ENCODE data around the gene TMTC1. TPM values are rescaled to one million over a fixed set of nuclear protein-coding genes. Genes with fewer than 3 reads are reported as not detected.

The TMTC1 gene
- total RNA-seq, 2 experiments from 2014 or later = not detected

DNA sequence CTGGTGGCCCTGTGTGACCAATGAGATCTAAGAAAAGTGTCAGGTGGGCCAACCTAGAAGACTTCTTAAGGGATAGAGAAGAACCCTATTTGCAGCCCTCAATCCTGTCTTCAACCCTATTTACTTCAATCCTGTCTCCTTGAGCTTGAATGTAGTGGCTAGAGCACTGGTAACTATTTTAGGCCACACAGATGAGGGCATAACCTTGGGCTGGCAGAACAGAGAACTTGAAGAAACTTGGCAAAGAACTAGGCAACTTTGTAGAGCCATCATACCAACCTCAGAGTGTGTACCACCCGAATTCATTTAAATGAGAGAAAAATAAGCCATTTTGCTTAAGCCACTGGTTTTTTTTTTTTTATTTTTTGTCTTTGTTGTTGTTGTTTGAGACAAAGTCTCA lies 94.8 kb downstream of the TMTC1 start:
- Histone ChIP-seq H3K36me3 (ENCODE audit: insufficient read depth, low read length) (no peaks in the 10 kb centered on the region), H3K27ac (ENCODE audit: low read depth in 1 of 2, low read length in 2 of 2) (no peak overlapping the region), H3K4me1 (ENCODE audit: insufficient read depth, low read length) (no peaks in the 10 kb centered on the region), H3K4me3 (ENCODE audit: low read length) (no peak overlapping the region), H3K9me3 (ENCODE audit: control insufficient read depth in 1 of 2, insufficient read depth in 1 of 2, low read length in 2 of 2) (no peaks in the 10 kb centered on the region), H3K27me3 (ENCODE audit: control insufficient read depth in 1 of 2, insufficient read depth in 2 of 2, low read length in 2 of 2) (no peaks in the 10 kb centered on the region)
- H3K36me3 Mint-ChIP-seq (ENCODE audit: low read depth) = no peaks in the 10 kb centered on the region
- intact Hi-C loops (cut with DNase I, micrococcal nuclease) = no loop called here
- DNase-seq = no peak
- peaks cover 10% of the 10 kb centered on the region for H3K27me3 Mint-ChIP-seq
- ATAC-seq (ENCODE audit: poor library complexity) = no peak
- ChIA-PET POLR2A (no interaction called here), CTCF (no interaction called here)
- TF ChIP-seq, protein P1, sequence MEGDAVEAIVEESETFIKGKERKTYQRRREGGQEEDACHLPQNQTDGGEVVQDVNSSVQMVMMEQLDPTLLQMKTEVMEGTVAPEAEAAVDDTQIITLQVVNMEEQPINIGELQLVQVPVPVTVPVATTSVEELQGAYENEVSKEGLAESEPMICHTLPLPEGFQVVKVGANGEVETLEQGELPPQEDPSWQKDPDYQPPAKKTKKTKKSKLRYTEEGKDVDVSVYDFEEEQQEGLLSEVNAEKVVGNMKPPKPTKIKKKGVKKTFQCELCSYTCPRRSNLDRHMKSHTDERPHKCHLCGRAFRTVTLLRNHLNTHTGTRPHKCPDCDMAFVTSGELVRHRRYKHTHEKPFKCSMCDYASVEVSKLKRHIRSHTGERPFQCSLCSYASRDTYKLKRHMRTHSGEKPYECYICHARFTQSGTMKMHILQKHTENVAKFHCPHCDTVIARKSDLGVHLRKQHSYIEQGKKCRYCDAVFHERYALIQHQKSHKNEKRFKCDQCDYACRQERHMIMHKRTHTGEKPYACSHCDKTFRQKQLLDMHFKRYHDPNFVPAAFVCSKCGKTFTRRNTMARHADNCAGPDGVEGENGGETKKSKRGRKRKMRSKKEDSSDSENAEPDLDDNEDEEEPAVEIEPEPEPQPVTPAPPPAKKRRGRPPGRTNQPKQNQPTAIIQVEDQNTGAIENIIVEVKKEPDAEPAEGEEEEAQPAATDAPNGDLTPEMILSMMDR (IDR thresholded peaks at IDR 0.05) = no peak
- H3K27ac Mint-ChIP-seq = no peak overlapping the region
- H3K4me3 Mint-ChIP-seq = no peak overlapping the region
- peaks cover 4% of the 10 kb centered on the region for H3K9me3 Mint-ChIP-seq
- H3K4me1 Mint-ChIP-seq (ENCODE audit: low read depth) = no peaks in the 10 kb centered on the region

DNA sequence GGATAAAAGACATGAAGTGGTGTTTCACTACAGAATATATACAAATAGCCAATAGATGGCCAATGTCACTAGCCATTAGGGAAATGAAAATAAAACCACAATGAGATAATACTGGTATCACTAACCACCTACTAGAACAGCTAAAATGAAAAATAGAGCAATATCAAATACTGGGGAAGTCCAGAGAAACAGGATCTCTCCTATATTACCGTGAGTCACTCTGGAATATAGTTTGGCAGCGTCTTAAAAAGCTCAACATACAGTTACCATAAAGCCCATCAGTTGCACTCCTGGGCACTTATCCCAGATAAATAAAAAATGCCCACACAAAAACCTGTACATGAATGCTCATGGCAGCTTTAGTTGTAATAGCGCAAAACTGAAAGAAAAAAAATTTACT lies 101.7 kb downstream of the TMTC1 start:
- no peaks in the 10 kb centered on the region for H3K9me3 ChIP-seq (ENCODE audit: control insufficient read depth in 1 of 2, insufficient read depth in 1 of 2, low read length in 2 of 2)
- TF ChIP-seq, protein P1 (IDR thresholded peaks at IDR 0.05) = no peak
- no peaks in the 10 kb centered on the region for H3K36me3 ChIP-seq (ENCODE audit: insufficient read depth, low read length)
- H3K27ac ChIP-seq (ENCODE audit: low read depth in 1 of 2, low read length in 2 of 2) = no peak overlapping the region
- ATAC-seq (ENCODE audit: poor library complexity) = no peak
- H3K27me3 Mint-ChIP-seq = peaks cover 9% of the 10 kb centered on the region
- ChIA-PET POLR2A (no interaction called here), CTCF (no interaction called here)
- no peak overlapping the region for H3K27ac Mint-ChIP-seq
- no peak for DNase-seq
- H3K4me3 ChIP-seq (ENCODE audit: low read length) = no peak overlapping the region
- H3K27me3 ChIP-seq (ENCODE audit: control insufficient read depth in 1 of 2, insufficient read depth in 2 of 2, low read length in 2 of 2) = no peaks in the 10 kb centered on the region
- intact Hi-C loops (cut with DNase I, micrococcal nuclease) = no loop called here
- H3K9me3 Mint-ChIP-seq = no peaks in the 10 kb centered on the region
- H3K4me1 Mint-ChIP-seq (ENCODE audit: low read depth) = no peaks in the 10 kb centered on the region
- H3K4me3 Mint-ChIP-seq = no peak overlapping the region
- H3K36me3 Mint-ChIP-seq (ENCODE audit: low read depth) = no peaks in the 10 kb centered on the region
- H3K4me1 ChIP-seq (ENCODE audit: insufficient read depth, low read length) = no peaks in the 10 kb centered on the region

DNA sequence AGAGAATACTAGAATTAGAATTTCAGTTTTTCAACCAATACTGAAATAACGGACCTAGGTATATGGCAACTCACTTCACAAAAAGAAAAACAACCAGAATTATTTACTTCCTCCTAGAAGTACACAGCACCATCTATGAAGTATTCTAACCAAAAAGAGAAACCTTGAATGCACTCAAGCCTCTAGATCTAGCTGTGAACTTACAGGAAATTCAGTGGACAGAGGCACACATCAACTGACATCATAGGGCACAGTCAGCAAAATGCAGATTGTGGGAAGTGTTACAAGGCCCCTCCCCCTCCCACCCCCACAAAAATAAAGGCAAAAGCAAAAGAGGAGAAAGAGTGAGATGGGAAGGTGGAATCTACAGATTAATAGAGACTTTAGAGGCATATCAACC lies 102.4 kb downstream of the TMTC1 start:
- Histone ChIP-seq H3K36me3 (ENCODE audit: insufficient read depth, low read length) (no peaks in the 10 kb centered on the region), H3K9me3 (ENCODE audit: control insufficient read depth in 1 of 2, insufficient read depth in 1 of 2, low read length in 2 of 2) (no peaks in the 10 kb centered on the region), H3K27me3 (ENCODE audit: control insufficient read depth in 1 of 2, insufficient read depth in 2 of 2, low read length in 2 of 2) (no peaks in the 10 kb centered on the region), H3K4me1 (ENCODE audit: insufficient read depth, low read length) (no peaks in the 10 kb centered on the region), H3K4me3 (ENCODE audit: low read length) (no peak overlapping the region), H3K27ac (ENCODE audit: low read depth in 1 of 2, low read length in 2 of 2) (no peak overlapping the region)
- H3K4me3 Mint-ChIP-seq = no peak overlapping the region
- DNase-seq = no peak
- intact Hi-C loops (cut with DNase I, micrococcal nuclease) = no loop called here
- H3K27me3 Mint-ChIP-seq = peaks cover 10% of the 10 kb centered on the region
- H3K9me3 Mint-ChIP-seq = no peaks in the 10 kb centered on the region
- POLR2A ChIA-PET = no interaction called here
- no peak for ATAC-seq (ENCODE audit: poor library complexity)
- H3K36me3 Mint-ChIP-seq (ENCODE audit: low read depth) = no peaks in the 10 kb centered on the region
- TF ChIP-seq, protein P1 (IDR thresholded peaks at IDR 0.05) = no peak
- H3K27ac Mint-ChIP-seq = no peak overlapping the region
- CTCF ChIA-PET = no interaction called here
- no peaks in the 10 kb centered on the region for H3K4me1 Mint-ChIP-seq (ENCODE audit: low read depth)

Data from CD4-positive, alpha-beta T cell (primary cell).